ENCODE data around the gene ASCL5. TPM values are rescaled to one million over a fixed set of nuclear protein-coding genes. Genes with fewer than 3 reads are reported as not detected.

The ASCL5 gene
- total and polyA plus RNA-seq, 2 of the 13 experiments (the other 11 are each of a cell fraction or from before 2014, with no cell fraction given): not detected

DNA sequence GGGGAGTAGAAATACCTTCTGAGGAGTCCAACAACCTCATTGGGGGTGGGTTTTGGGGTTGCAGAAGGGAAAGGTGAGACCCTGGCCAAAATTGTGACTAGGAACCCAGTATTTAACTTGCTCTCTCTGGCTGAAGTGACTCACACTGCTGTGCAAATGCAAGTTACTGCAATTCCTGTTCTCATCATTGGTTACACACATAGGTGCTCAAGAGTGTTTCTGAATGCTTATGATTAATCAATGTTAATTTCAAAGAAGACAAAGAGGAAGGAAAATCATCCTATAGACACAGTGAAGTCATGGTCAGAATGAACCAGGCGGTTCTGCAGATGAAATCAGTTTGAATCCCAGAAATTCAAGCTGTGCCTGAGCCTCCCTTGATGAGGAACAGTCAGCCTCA is 3.1 kb downstream of the ASCL5 start:
- CTCF ChIA-PET (ENCODE audit: low intra/inter-chr PET ratio, low total read pairs): no interaction called here
- BruUV-seq (replicated peaks): no TSS peak
- POLR2A ChIA-PET: no interaction called here
- H3K9me3 ChIP-seq (ENCODE audit: low read length): no peaks in the 10 kb centered on the region
- intact Hi-C loops (cut with micrococcal nuclease; ENCODE audit: unreplicated experiment): no loop called here
- TF ChIP-seq TSC22D2 (CRISPR knock-in tag; IDR thresholded peaks at IDR 0.05; ENCODE audit: borderline replicate concordance) (no peak), ZNF329 (CRISPR knock-in tag; IDR thresholded peaks at IDR 0.05; ENCODE audit: low read depth) (no peak), ETV5 (CRISPR knock-in tag; IDR thresholded peaks at IDR 0.05; ENCODE audit: borderline replicate concordance) (no peak), ARID2 (CRISPR knock-in tag; IDR thresholded peaks at IDR 0.05; ENCODE audit: borderline replicate concordance) (no peak), ZC3H4 (CRISPR knock-in tag; IDR thresholded peaks at IDR 0.05; ENCODE audit: borderline replicate concordance) (no peak), ZNF484 (CRISPR knock-in tag; IDR thresholded peaks at IDR 0.05; ENCODE audit: borderline replicate concordance, low read depth) (no peak), ZNF124 (CRISPR knock-in tag; IDR thresholded peaks at IDR 0.05) (no peak)
- TF ChIP-seq, protein P1, sequence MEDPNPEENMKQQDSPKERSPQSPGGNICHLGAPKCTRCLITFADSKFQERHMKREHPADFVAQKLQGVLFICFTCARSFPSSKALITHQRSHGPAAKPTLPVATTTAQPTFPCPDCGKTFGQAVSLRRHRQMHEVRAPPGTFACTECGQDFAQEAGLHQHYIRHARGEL (CRISPR knock-in tag; IDR thresholded peaks at IDR 0.05): no peak
- ATAC-seq (no peak), FAIRE-seq (no peak), DNase-seq (ENCODE audit: low spot score) (no peak)
- H2AFZ ChIP-seq (ENCODE audit: low read length): no peak overlapping the region
- no peaks in the 10 kb centered on the region for H3K36me3 ChIP-seq (replicated peaks in 1 of 2; ENCODE audit: control insufficient read depth in 1 of 2, insufficient read depth in 2 of 2, low read length in 2 of 2)
- in situ Hi-C loops (cut with HindIII; ENCODE audit: extremely low pct_ligation_motif_present, low pct_unique_long_range_greater_than_20kb): no loop called here
- no peak overlapping the region for H3K9ac ChIP-seq (ENCODE audit: insufficient read depth, low read depth, low read length)
- no peaks in the 10 kb centered on the region for H4K20me1 ChIP-seq (ENCODE audit: insufficient read depth, low read length)
- H3K27me3 ChIP-seq (ENCODE audit: control insufficient read depth in 1 of 2, insufficient read depth in 2 of 2, low read length in 2 of 2): peaks cover 10 to 72% of the 10 kb centered on the region in 2 experiments
- H3K27ac ChIP-seq (ENCODE audit: extremely low read length, insufficient read depth, low read length): no peak overlapping the region
- H3K4me1 ChIP-seq (ENCODE audit: insufficient read depth, low read length): peaks cover 11% of the 10 kb centered on the region
- H3K4me2 ChIP-seq (ENCODE audit: low read depth, low read length): no peak overlapping the region
- WGBS (ENCODE audit: low lambda C conversion rate): 0% methylated on average over 1 of the region's 1 CpG
- no peak overlapping the region for H3K4me3 ChIP-seq (replicated peaks in 1 of 3; ENCODE audit: insufficient read depth in 1 of 3, low read depth in 2 of 3, low read length in 3 of 3)
- no peaks in the 10 kb centered on the region for H3K79me2 ChIP-seq (ENCODE audit: insufficient read depth, low read length)

DNA sequence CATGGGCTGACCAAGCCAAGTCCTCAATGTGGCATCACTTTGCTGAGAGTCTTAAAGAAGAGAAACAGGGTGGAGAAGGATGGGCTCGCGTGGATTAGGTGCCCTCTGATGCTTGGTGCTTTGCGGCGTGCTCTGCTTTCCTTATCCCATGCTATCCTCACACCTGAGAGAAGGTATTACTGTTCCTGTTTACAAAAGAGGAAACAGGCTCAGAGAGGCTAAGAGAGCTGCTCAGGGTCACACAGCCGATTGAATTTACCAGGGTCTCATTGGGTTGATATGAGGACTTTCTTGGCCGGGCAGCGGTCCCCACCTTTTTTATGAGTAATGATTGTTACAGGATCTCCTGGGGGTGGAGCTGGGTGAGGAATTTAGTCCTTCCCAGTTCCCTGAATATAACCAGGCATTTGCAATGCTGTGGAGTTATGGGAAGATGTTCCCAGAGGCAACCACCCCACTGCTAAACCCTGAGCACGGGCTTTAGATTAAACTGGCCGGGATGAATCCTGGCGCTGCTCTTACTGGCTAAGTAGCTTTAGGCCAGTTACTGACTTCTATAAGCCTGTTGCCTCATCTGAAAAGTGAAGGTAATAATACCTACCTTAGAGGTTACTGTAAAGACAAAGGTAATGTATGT is 4.5 kb downstream of the ASCL5 start:
- FAIRE-seq (no peak), DNase-seq (ENCODE audit: low spot score) (no peak), ATAC-seq (no peak)
- Histone ChIP-seq H3K27me3 (ENCODE audit: control insufficient read depth in 1 of 2, insufficient read depth in 2 of 2, low read length in 2 of 2) (peaks cover 6 to 65% of the 10 kb centered on the region in 2 experiments), H3K9me3 (ENCODE audit: low read length) (no peaks in the 10 kb centered on the region), H3K36me3 (replicated peaks in 1 of 2; ENCODE audit: control insufficient read depth in 1 of 2, insufficient read depth in 2 of 2, low read length in 2 of 2) (no peaks in the 10 kb centered on the region), H3K4me1 (ENCODE audit: insufficient read depth, low read length) (peaks cover 11% of the 10 kb centered on the region), H3K9ac (ENCODE audit: insufficient read depth, low read depth, low read length) (no peak overlapping the region), H2AFZ (ENCODE audit: low read length) (no peak overlapping the region), H4K20me1 (ENCODE audit: insufficient read depth, low read length) (no peaks in the 10 kb centered on the region), H3K79me2 (ENCODE audit: insufficient read depth, low read length) (no peaks in the 10 kb centered on the region), H3K4me2 (ENCODE audit: low read depth, low read length) (no peak overlapping the region), H3K4me3 (replicated peaks in 1 of 3; ENCODE audit: insufficient read depth in 1 of 3, low read depth in 2 of 3, low read length in 3 of 3) (no peak overlapping the region), H3K27ac (ENCODE audit: extremely low read length, insufficient read depth, low read length) (no peak overlapping the region)
- in situ Hi-C loops (cut with HindIII; ENCODE audit: extremely low pct_ligation_motif_present, low pct_unique_long_range_greater_than_20kb) (no loop called here), intact Hi-C loops (cut with micrococcal nuclease; ENCODE audit: unreplicated experiment) (no loop called here)
- WGBS (ENCODE audit: low lambda C conversion rate): 5% methylated on average over 10 of the region's 10 CpGs
- ChIA-PET CTCF (ENCODE audit: low intra/inter-chr PET ratio, low total read pairs) (no interaction called here), POLR2A (no interaction called here)
- TF ChIP-seq ZNF768 (CRISPR knock-in tag; IDR thresholded peaks at IDR 0.05) (peak; percentile 12; the same call in 1 of the 2 replicates), SIX4 (CRISPR knock-in tag; IDR thresholded peaks at IDR 0.05) (no peak), AKAP8 (CRISPR knock-in tag; IDR thresholded peaks at IDR 0.05) (no peak), ZNF775 (CRISPR knock-in tag; IDR thresholded peaks at IDR 0.05; ENCODE audit: borderline replicate concordance) (no peak)
- TF ChIP-seq, protein P2, sequence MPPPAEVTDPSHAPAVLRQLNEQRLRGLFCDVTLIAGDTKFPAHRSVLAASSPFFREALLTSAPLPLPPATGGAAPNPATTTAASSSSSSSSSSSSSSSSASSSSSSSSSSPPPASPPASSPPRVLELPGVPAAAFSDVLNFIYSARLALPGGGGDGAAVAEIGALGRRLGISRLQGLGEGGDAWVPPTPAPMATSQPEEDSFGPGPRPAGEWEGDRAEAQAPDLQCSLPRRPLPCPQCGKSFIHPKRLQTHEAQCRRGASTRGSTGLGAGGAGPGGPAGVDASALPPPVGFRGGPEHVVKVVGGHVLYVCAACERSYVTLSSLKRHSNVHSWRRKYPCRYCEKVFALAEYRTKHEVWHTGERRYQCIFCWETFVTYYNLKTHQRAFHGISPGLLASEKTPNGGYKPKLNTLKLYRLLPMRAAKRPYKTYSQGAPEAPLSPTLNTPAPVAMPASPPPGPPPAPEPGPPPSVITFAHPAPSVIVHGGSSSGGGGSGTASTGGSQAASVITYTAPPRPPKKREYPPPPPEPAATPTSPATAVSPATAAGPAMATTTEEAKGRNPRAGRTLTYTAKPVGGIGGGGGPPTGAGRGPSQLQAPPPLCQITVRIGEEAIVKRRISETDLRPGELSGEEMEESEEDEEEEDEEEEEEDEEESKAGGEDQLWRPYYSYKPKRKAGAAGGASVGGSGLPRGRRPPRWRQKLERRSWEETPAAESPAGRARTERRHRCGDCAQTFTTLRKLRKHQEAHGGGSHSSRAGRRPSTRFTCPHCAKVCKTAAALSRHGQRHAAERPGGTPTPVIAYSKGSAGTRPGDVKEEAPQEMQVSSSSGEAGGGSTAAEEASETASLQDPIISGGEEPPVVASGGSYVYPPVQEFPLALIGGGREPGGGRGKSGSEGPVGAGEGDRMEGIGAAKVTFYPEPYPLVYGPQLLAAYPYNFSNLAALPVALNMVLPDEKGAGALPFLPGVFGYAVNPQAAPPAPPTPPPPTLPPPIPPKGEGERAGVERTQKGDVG (CRISPR knock-in tag; IDR thresholded peaks at IDR 0.05; ENCODE audit: borderline replicate concordance): no peak
- no TSS peak for BruUV-seq (replicated peaks)
